ENCODE results near the gene LZTS3. TPM values are rescaled to one million over a fixed set of nuclear protein-coding genes. Genes with fewer than 3 reads are reported as not detected.

The LZTS3 gene
- total RNA-seq, 1 donor from 2014 or later, result 11.3 TPM

DNA sequence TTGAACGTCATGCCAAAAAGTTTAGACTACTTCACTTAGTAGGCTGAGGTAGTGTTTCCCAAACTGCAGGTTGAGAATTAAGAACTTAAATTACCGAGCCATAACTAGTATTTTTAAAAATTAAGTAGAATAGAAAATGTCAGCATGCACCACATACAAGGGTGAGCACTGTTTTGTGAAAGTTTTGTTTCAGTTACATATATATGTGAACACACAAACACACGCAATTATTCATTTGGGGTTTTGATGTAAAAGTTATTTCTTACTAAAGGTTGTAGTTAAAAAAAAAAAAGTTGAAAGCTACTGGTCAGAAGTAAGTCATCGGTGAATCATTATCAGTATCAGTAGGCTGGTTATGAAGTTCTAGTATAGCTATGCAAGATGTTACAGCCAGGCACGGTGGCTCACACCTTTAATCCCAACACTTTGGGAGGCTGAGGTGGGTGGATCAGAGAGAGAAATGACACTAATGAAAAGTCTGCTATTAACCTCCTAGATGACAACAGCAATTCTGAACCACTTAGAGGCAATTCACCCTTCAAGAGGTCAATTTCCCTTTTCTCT lies 37.8 kb downstream of the LZTS3 start:
- FAIRE-seq, result no peak
- no peaks in the 10 kb centered on the region for H3K27me3 ChIP-seq (ENCODE audit: control insufficient read depth, insufficient read depth, low read length)
- peak; percentile 41 for DNase-seq (ENCODE audit: low read depth)
- no peak for TF ChIP-seq CTCF (IDR thresholded peaks at IDR 0.05; ENCODE audit: insufficient read depth, low read length, severe bottlenecking)
- peaks cover 1% of the 10 kb centered on the region for H3K36me3 ChIP-seq (ENCODE audit: control insufficient read depth, insufficient read depth, low read length)
- no peak overlapping the region for H3K4me3 ChIP-seq (ENCODE audit: low read depth, low read length)

DNA sequence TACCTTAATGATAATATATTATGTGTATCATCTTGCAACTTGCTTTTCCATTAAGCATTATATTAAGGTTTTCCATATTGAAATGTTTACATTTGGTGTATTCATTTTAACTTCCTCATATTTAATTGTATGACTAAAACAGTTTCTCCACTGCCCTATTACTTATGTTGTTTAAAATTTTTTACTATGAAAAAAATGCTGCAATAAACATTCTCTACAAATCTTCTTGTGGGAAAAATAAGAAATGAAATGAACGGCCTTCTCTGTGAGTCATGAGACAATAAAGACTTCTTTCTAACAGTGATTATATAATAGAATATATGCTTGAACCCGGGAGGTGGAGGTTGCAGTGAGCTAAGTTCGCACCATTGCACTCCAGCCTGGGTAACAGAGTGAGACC lies 39.2 kb downstream of the LZTS3 start:
- Histone ChIP-seq H3K36me3 (ENCODE audit: control insufficient read depth, insufficient read depth, low read length) (peaks cover 1% of the 10 kb centered on the region), H3K27me3 (ENCODE audit: control insufficient read depth, insufficient read depth, low read length) (no peaks in the 10 kb centered on the region), H3K4me3 (ENCODE audit: low read depth, low read length) (no peak overlapping the region)
- no peak for FAIRE-seq
- no peak for DNase-seq (ENCODE audit: low read depth)
- no peak for TF ChIP-seq CTCF (IDR thresholded peaks at IDR 0.05; ENCODE audit: insufficient read depth, low read length, severe bottlenecking)

GRCh38 chr20:3133155-3133554 lies 40.2 kb downstream of the LZTS3 start:
- no peak overlapping the region for H3K4me3 ChIP-seq (ENCODE audit: low read depth, low read length)
- no peak for TF ChIP-seq CTCF (IDR thresholded peaks at IDR 0.05; ENCODE audit: insufficient read depth, low read length, severe bottlenecking)
- no peaks in the 10 kb centered on the region for H3K27me3 ChIP-seq (ENCODE audit: control insufficient read depth, insufficient read depth, low read length)
- no peak for DNase-seq (ENCODE audit: low read depth)
- H3K36me3 ChIP-seq (ENCODE audit: control insufficient read depth, insufficient read depth, low read length), result peaks cover 1% of the 10 kb centered on the region
- no peak for FAIRE-seq

DNA sequence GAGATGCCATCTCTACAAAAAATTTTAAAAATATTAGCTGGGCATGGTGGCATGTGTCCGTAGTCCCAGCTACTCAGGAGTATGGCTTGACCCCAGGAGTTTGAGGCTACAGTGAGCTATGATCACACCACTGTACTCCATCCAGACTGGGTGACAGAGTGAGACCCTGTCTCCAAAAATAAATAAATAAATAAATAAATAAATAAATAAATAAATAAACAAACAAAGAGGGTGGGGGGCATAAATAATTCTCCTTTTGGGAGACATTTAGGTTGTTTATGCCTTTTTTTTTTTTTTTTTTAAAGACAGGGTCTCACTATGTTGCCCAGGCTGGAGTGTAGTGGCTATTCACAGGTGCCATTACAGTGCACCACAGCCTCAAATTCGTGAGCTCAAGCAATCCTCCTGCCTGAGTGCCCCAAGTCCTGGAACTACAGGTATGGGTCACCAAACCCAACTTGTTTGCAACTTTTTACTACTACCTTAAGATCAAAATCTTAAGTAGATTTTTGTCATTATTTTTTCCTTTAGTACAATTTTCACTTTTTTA lies 43.2 kb downstream of the LZTS3 start:
- DNase-seq (ENCODE audit: low read depth) (no peak), FAIRE-seq (no peak)
- Histone ChIP-seq H3K27me3 (ENCODE audit: control insufficient read depth, insufficient read depth, low read length) (no peaks in the 10 kb centered on the region), H3K4me3 (ENCODE audit: low read depth, low read length) (no peak overlapping the region), H3K36me3 (ENCODE audit: control insufficient read depth, insufficient read depth, low read length) (peaks cover 1% of the 10 kb centered on the region)
- TF ChIP-seq CTCF (IDR thresholded peaks at IDR 0.05; ENCODE audit: insufficient read depth, low read length, severe bottlenecking), result no peak

DNA sequence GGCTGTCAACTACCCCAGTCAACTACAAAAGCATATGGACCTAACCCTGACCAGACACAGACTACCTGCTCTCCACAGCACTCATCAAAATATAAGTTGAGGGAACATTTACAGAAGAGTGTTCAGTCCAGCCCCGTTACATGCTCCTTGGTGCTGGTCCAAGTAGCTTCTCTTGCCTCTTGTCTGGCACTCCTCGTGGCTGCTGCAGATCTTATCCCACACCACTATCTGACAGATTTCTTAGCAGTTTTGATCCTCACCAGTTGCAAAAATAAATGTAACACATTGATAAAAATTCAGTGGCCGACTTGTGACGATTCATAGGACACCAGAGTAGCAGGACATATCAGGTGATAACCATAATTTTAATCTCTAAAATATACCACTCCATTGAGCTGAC lies 44.3 kb downstream of the LZTS3 start:
- no peak for TF ChIP-seq CTCF (IDR thresholded peaks at IDR 0.05; ENCODE audit: insufficient read depth, low read length, severe bottlenecking)
- Histone ChIP-seq H3K36me3 (ENCODE audit: control insufficient read depth, insufficient read depth, low read length) (peaks cover 1% of the 10 kb centered on the region), H3K27me3 (ENCODE audit: control insufficient read depth, insufficient read depth, low read length) (no peaks in the 10 kb centered on the region), H3K4me3 (ENCODE audit: low read depth, low read length) (no peak overlapping the region)
- no peak for FAIRE-seq
- no peak for DNase-seq (ENCODE audit: low read depth)

Data from bronchial epithelial cell (primary cell).